ENCODE measurements around the gene ZNF175.
"Not testable (repeated sequence)": the region's sequence is repeated elsewhere in the genome, so short reads cannot be mapped to it uniquely, and the experiment has no call there.

ZNF175 gene

DNA sequence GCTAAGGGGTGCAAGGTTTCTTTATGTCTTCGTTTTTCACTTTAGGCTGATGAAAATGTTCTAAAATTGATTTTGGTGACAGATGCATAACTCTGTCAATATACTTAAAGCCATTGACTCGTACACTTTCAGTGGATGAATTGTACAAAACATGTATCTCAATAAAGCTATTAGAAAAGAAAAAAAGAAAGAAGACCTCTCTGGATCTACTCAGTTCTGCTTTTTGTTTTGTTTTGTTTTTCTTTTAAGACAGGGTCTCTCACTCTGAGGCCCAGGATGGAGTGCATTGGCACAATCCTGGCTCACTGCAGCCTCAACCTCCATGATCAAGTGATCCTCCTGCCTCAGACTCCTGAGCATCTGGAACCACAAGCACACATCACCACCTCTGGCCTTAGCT is 55.6 kb downstream of the ZNF175 start:
- DNase-seq (ENCODE audit: low read depth in 2 of 2, low spot score in 1 of 2) = no peak

DNA sequence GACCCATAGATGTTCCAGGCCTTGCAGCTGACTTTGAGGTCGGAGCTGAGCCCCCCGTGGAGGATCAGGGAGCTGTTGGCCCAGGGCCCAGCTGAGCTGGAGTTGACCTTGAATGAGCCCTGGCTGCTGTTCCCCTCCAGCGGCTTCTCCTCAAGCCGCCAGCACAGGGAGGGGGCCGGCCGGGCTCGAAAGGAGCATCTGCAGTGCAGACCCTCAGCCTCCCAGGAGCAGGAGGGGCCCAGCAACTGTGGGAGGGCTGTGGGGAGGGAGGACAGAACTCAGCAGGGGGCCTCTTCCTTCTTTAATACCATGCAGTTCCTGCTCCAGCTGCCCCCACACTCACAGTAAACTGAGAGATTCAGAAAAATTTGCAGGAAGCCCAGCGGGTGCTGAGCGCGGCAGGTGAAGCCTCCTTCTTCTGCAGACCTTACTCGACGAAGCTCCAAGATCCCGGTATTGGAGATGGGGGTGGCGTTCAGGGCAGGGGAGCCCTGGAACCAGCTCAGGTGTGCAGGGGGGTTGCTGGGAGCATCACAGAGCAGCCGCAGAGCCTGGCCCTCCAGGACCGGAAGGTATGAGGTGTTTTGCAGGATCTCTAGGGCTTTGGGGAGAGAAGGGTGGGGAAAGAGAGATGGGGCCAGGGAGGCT is 56.5 kb downstream of the ZNF175 start:
- DNase-seq (ENCODE audit: low read depth in 2 of 2, low spot score in 1 of 2) = no peak

DNA sequence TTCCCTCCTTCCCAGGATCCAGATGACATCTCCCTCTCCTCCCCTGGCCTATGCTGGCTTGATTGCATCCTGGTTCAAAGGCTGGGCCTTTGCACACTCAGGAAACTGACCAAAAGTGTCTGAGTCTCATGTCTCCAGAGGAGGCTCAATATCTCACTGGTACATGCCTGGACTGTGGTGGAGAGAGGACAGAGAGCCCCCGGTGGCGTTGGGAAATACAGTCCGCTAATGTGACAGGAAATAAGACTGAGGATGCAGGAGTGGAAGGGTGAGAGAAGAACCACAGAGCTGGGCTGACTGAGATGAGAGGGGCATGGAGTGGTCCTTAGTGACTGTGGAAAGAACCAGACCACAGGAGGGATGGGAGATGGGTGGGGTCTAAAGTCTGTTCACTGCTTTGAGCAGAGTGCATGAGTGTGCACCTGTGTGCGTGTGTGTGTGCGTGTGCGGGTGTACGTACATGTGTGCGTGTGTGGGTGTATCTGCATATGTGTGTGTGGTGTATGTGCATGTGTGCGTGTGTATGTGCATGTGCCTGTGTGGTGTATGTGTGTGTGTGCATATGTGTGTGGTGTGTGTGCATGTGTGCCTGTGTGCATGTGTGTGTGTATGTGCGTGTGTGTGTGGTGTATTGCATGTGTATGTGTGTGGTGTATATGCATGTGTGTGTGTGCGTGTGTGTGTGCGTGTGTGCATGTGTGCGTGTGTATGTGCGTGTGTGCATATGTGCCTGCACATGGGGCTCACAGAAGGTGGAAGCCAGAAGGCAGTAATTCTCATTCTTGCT is 57.3 kb downstream of the ZNF175 start:
- DNase-seq (ENCODE audit: low read depth in 2 of 2, low spot score in 1 of 2) = no peak

DNA sequence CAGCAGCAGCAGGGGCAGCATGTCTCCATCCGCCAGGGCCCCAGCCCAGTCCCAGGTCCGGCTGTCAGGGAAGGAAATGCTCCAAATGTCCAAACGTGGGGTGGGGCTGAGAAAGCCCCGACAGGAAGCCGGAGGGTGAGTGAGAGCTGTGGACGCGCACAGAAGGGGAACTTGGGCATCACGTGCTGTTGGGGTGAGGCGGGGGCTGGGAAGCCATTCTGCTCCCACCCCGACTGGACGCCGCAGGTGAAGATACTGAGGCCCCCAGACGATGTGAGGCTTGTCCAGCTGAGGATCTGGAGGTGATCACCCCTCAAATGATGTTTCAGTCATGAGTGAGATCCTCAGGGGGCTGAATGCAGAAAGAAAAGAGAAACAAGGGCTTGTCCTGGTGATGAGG is 59.2 kb downstream of the ZNF175 start, which contains the start of gene SIGLEC5:
TSS of gene SIGLEC5 (minus strand) at position 87 of the 400 bp plus-strand sequence. CDS start at position 21, 66 bp downstream.
- DNase-seq (ENCODE audit: low read depth in 2 of 2, low spot score in 1 of 2) = not testable (repeated sequence)

DNA sequence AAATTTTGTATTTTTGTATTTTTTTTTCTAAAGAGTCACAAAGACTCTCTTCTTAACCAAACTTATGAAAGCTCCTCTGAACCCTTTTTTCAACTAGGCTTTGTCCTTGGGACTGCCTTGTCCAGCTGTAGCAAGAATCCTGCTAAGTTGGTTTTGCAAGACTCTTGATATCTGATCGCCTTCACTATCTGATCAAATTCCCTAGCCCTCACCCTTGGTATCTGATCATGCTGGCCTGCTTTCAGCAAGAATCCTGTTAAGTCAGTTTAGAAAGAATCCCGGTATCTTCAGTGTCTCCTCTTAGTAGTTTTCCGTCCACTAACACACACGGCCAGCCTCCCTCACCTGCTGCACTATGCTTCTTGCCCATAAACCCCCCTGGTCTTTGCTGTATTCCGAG is 61.0 kb downstream of the ZNF175 start:
- DNase-seq (ENCODE audit: low read depth in 2 of 2, low spot score in 1 of 2) = no peak

DNA sequence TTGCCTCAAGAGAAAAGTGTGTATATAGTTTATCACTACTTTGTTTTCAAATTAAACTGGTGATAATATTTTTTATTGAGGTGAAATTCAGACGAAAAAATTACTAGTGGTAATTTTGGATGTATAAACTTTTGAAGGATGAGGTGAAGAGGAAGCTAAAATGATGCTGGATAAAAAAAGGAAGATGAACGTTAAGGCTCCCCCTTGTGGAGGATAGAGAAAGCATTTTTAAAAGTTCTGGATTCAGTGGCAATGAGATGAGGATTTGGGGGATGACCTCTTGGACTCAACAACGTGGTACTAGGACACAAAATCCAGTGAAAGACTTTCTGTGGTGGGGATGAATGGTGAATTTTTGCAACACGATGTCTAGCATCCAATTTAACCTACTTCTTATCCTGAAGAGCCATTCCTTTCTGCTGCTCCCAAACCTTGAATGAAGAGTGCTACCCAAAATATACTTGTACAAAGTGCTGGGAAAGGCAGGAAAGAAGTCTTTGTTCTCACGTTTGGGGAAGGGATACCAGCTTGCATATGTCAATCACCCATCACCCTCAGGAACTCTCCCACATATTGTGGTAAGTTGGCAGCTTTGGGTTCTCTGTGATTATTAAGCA is 66.4 kb downstream of the ZNF175 start:
- no peak for DNase-seq (ENCODE audit: low read depth in 2 of 2, low spot score in 1 of 2)

DNA sequence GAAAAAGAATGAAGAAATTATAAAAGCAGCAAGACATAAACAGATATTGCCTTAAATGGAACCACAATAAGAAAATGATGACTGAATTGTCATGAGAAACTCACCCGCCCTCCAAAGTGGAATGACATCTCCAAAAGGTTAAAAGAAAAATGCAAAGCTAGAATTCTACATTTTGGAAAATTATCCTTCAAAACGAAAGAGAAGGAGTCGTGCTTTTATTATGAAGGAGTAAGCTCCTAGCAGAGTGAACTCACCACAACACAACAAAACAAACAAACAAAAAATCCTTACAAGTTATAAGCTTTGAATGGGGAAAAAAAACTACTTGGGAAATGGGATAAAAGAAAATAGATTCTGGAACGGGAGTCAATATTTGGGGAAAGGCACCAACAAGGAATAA is 68.8 kb downstream of the ZNF175 start:
- DNase-seq (ENCODE audit: low read depth in 2 of 2, low spot score in 1 of 2) = no peak

DNA sequence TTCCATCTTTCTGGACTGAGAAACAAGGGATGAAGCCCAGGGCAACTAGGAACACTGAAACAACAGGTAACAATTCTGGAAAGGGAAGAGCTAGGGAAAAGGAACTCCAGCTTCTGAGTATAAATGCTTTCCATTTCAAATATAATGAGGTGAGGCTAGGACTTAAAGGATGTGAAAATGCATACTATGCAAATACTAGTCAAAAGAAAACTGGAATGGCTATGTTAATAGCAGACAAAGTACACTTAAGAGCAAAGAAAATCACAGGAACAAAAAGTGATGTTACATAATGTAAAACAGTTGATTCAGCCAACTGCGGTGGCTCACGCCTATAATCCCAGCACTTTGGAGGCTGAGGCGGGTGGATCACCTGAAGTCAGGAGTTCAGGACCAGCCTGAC is 69.3 kb downstream of the ZNF175 start:
- no peak for DNase-seq (ENCODE audit: low read depth in 2 of 2, low spot score in 1 of 2)

DNA sequence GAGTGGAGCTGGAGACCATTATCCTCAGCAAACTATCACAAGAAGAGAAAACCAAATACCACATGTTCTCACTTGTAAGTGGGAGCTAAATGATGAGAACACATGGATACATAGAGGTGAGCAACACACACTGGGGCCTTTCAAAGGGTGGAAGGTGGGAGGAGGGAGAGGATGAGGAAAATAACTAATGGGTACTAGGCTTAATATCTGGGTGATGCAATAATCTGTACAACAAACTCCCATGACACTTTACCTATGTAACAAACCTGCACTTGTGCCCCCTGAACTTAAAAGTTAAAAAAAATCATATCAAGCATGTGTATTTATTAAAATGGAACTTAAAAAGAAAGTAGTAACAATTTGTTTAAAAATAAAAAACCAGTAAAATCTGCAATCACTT is 70.6 kb downstream of the ZNF175 start:
- no peak for DNase-seq (ENCODE audit: low read depth in 2 of 2, low spot score in 1 of 2)

Measured in stimulated activated CD8-positive, alpha-beta memory T cell treated with anti-CD3 and anti-CD28 coated beads, Interleukin-4, amount 100 ng/mL, for 1 hour (primary cell).